H9 (cell line): ENCODE results near the gene RAB33A. TPM values are rescaled to one million over a fixed set of nuclear protein-coding genes. Genes with fewer than 3 reads are reported as not detected.

Source experiments
- DNase-seq: peaks from one replicate; pipeline ENCODE4 v3.0.0-alpha.2; 2017
- H2AFZ ChIP-seq: one replicate; pipeline ENCODE4 v1.6.1; 2013; ENCODE audit warnings: mild to moderate bottlenecking, low read length, control low read depth, moderate library complexity
- H2AK5ac ChIP-seq: 2 replicates; pipeline ENCODE4 v1.6.1; 2013; ENCODE audit warnings: low read length, control low read depth, mixed read lengths; ENCODE audit not compliant: insufficient read length
- H2BK120ac ChIP-seq: one replicate; pipeline ENCODE4 v1.6.1; 2013; ENCODE audit warnings: low read depth, mild to moderate bottlenecking, low read length, control low read depth, inconsistent platforms; ENCODE audit not compliant: poor library complexity, severe bottlenecking
- H2BK12ac ChIP-seq: 2 replicates; pipeline ENCODE4 v1.6.1; 2013; ENCODE audit warnings: low read length, control low read depth, mixed read lengths, low read depth; ENCODE audit not compliant: insufficient read length
- H2BK15ac ChIP-seq: 2 replicates; pipeline ENCODE4 v1.6.1; 2013; ENCODE audit warnings: low read depth, low read length, control low read depth
- H2BK20ac ChIP-seq: one replicate; pipeline ENCODE4 v1.6.1; 2013; ENCODE audit warnings: low read depth, mild to moderate bottlenecking, low read length, control low read depth, inconsistent platforms; ENCODE audit not compliant: poor library complexity, severe bottlenecking
- H2BK5ac ChIP-seq: 2 replicates; pipeline ENCODE4 v1.6.1; 2013; ENCODE audit warnings: low read length, control low read depth, mixed read lengths; ENCODE audit not compliant: insufficient read length
- H3K14ac ChIP-seq: 2 replicates; pipeline ENCODE4 v1.6.1; 2013; ENCODE audit warnings: low read length, control low read depth; ENCODE audit not compliant: insufficient read depth
- H3K18ac ChIP-seq: 2 replicates; pipeline ENCODE4 v1.6.1; 2013; ENCODE audit warnings: low read depth, mild to moderate bottlenecking, mixed read lengths, low read length, control low read depth; ENCODE audit not compliant: insufficient read length
- H3K23ac ChIP-seq: 2 replicates; pipeline ENCODE4 v1.6.1; 2013; ENCODE audit warnings: low read length, control low read depth, mixed read lengths, low read depth; ENCODE audit not compliant: insufficient read length
- H3K23me2 ChIP-seq: 2 replicates; pipeline ENCODE4 v1.6.1; 2013; ENCODE audit warnings: low read depth, mild to moderate bottlenecking, mixed read lengths, low read length, control low read depth; ENCODE audit not compliant: insufficient read length, poor library complexity, severe bottlenecking
- H3K27ac ChIP-seq: 2 replicates; pipeline ENCODE4 v1.5.1; 2013; ENCODE audit warnings: low read length, control low read depth, mixed read lengths, low read depth; ENCODE audit not compliant: insufficient read length
- H3K27me3 ChIP-seq: 2 replicates; pipeline ENCODE4 v1.6.1; 2013; ENCODE audit warnings: low read length, control low read depth, inconsistent platforms; ENCODE audit not compliant: insufficient read depth
- H3K4ac ChIP-seq: 2 replicates; pipeline ENCODE4 v1.6.1; 2013; ENCODE audit warnings: low read depth, mild to moderate bottlenecking, control low read depth, inconsistent platforms, low read length, moderate library complexity
- H3K4me1 ChIP-seq: 2 replicates; pipeline ENCODE4 v1.6.1; 2013; ENCODE audit warnings: low read length, control low read depth, inconsistent platforms; ENCODE audit not compliant: insufficient read depth
- H3K4me2 ChIP-seq: 2 replicates; pipeline ENCODE4 v1.6.1; 2013; ENCODE audit warnings: low read length, control low read depth, mixed read lengths; ENCODE audit not compliant: insufficient read length, insufficient read depth
- H3K56ac ChIP-seq: 2 replicates; pipeline ENCODE4 v1.6.1; 2013; ENCODE audit warnings: low read depth, mild to moderate bottlenecking, mixed read lengths, low read length, control low read depth; ENCODE audit not compliant: insufficient read length
- H3K79me1 ChIP-seq: 2 replicates; pipeline ENCODE4 v1.6.1; 2013; ENCODE audit warnings: low read depth, mild to moderate bottlenecking, moderate library complexity, low read length, control low read depth, inconsistent platforms; ENCODE audit not compliant: insufficient read depth, poor library complexity, severe bottlenecking
- H3K79me2 ChIP-seq: 2 replicates; pipeline ENCODE4 v1.6.1; 2013; ENCODE audit warnings: low read length, control low read depth, inconsistent platforms; ENCODE audit not compliant: insufficient read depth
- H3K9ac ChIP-seq: 2 replicates; pipeline ENCODE4 v1.6.1; 2013; ENCODE audit warnings: low read length, control low read depth, mixed read lengths; ENCODE audit not compliant: insufficient read length; ENCODE audit errors: extremely low read depth
- H3K9me3 ChIP-seq: one replicate; pipeline ENCODE4 v1.6.1; 2013; ENCODE audit warnings: low read depth, low read length, inconsistent platforms; ENCODE audit not compliant: control insufficient read depth
- H3T11ph ChIP-seq: one replicate; pipeline ENCODE4 v1.6.1; 2013; ENCODE audit warnings: mild to moderate bottlenecking, low read length, control low read depth, inconsistent platforms
- H4K20me1 ChIP-seq: one replicate; pipeline ENCODE4 v1.6.1; 2013; ENCODE audit not compliant: control insufficient read depth, insufficient read length, insufficient read depth
- H4K5ac ChIP-seq: 2 replicates; pipeline ENCODE4 v1.6.1; 2013; ENCODE audit warnings: low read depth, mild to moderate bottlenecking, mixed read lengths, low read length, control low read depth; ENCODE audit not compliant: insufficient read length
- H4K8ac ChIP-seq: replicated peaks from 2 replicates; pipeline ENCODE4 v1.6.1; 2013; ENCODE audit warnings: low read length, control low read depth, mixed read lengths, low read depth; ENCODE audit not compliant: insufficient read length
- H4K91ac ChIP-seq: 2 replicates; pipeline ENCODE4 v1.6.1; 2013; ENCODE audit warnings: low read depth, mild to moderate bottlenecking, moderate library complexity, mixed read lengths, low read length, control low read depth; ENCODE audit not compliant: insufficient read length
- H3K27ac Mint-ChIP-seq, 3 experiments: 2 replicates in 2 of 3; 3 replicates in 1 of 3; pipeline ENCODE4 v1.8.0; 2020 to 2021; ENCODE audit warnings: mixed read lengths in 3 of 3, mild to moderate bottlenecking in 1 of 3, moderate library complexity in 1 of 3
- H3K27me3 Mint-ChIP-seq: 2 replicates; pipeline ENCODE4 v1.8.0; 2021; ENCODE audit warnings: low read depth, mild to moderate bottlenecking, moderate library complexity, mixed read lengths
- H3K36me3 Mint-ChIP-seq, 3 experiments: 2 replicates in 2 of 3; 3 replicates in 1 of 3; pipeline ENCODE4 v1.8.0; 2020 to 2021; ENCODE audit warnings: low read depth in 3 of 3, mixed read lengths in 3 of 3; ENCODE audit not compliant: insufficient read depth in 1 of 3
- H3K4me1 Mint-ChIP-seq, 2 experiments: 2 replicates each; pipeline ENCODE4 v1.8.0; 2020; ENCODE audit warnings: mixed read lengths in 2 of 2
- H3K4me3 Mint-ChIP-seq, 2 experiments: 2 replicates in 1 of 2; 3 replicates in 1 of 2; pipeline ENCODE4 v1.8.0; 2020 to 2021; ENCODE audit warnings: mild to moderate bottlenecking in 2 of 2, mixed read lengths in 2 of 2, moderate library complexity in 1 of 2
- H3K9me3 Mint-ChIP-seq, 2 experiments: 2 replicates in 1 of 2; 3 replicates in 1 of 2; pipeline ENCODE4 v1.8.0; 2020; ENCODE audit warnings: mild to moderate bottlenecking in 2 of 2, mixed read lengths in 2 of 2, moderate library complexity in 1 of 2
- WGBS: extraction: QIAGEN DNeasy Blood & Tissue Kit; methylation state at CpG from one replicate; pipeline ENCODE4 v1.1.7; 2013; ENCODE audit warnings: missing lambda C conversion rate, low lambda C conversion rate, mixed read lengths; ENCODE audit not compliant: insufficient read length; ENCODE audit errors: extremely low coverage; 5-methylcytosine and 5-hydroxymethylcytosine counted together
- long read RNA-seq: library from polyadenylated mRNA; unstranded; transcript quantifications from one replicate; pipeline ENCODE4 v2.0.0, GENCODE V29; 2020
- total RNA-seq: library from RNA; stranded (reverse); gene quantifications from 2 replicates; pipeline ENCODE4 v1.2.1, GENCODE V29; 2021
- TF ChIP-seq, protein P1 (sequence below): fragments of 200-600 bp; sonication (generic); conservative IDR thresholded peaks from 3 replicates; pipeline ENCODE4 v1.8.0; 2021; ENCODE audit warnings: antibody characterized with exemption, mild to moderate bottlenecking

Gene RAB33A
- 0.59 and 0.92 TPM in 2 replicates for total RNA-seq
- long read RNA-seq, partial matches to known transcripts: 0 of 3 reads
- long read RNA-seq, other reads (novel, unspliced or antisense): 0 of 3 reads

DNA sequence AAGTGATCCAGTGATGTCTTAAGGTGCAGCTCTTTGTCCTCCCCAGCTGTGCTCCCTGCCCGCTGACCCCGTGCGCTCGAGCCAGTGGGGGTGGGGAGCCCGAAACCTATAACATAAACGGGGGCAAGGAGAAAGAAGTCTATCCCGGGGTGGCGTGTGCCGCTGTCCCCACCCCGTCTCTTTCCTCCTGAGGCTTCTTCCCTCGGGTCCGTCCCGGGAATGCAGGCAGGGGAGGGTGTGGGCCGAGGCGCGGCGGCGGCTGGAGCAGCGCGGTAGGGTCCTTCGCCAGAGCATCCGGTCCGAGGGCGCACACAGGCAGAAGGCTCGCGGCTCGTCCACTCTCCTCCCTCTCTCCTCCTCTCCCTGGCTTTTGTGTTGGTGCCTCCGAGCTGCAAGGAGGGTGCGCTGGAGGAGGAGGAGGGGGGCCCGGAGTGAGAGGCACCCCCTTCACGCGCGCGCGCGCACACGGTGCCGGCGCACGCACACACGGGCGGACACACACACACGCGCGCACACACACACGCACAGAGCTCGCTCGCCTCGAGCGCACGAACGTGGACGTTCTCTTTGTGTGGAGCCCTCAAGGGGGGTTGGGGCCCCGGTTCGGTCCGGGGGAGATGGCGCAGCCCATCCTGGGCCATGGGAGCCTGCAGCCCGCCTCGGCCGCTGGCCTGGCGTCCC, at the start of gene RAB33A:
Gene RAB33A (plus strand): TSS at position 517 of the 681 bp plus-strand sequence. CDS start 101 bp downstream, at position 618.
- no peak within 1 kb of the TSS for H3K56ac ChIP-seq
- TF ChIP-seq, protein P1, sequence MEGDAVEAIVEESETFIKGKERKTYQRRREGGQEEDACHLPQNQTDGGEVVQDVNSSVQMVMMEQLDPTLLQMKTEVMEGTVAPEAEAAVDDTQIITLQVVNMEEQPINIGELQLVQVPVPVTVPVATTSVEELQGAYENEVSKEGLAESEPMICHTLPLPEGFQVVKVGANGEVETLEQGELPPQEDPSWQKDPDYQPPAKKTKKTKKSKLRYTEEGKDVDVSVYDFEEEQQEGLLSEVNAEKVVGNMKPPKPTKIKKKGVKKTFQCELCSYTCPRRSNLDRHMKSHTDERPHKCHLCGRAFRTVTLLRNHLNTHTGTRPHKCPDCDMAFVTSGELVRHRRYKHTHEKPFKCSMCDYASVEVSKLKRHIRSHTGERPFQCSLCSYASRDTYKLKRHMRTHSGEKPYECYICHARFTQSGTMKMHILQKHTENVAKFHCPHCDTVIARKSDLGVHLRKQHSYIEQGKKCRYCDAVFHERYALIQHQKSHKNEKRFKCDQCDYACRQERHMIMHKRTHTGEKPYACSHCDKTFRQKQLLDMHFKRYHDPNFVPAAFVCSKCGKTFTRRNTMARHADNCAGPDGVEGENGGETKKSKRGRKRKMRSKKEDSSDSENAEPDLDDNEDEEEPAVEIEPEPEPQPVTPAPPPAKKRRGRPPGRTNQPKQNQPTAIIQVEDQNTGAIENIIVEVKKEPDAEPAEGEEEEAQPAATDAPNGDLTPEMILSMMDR: no peak
- H4K20me1 ChIP-seq: no peaks in the 10 kb centered on the region
- no peak within 1 kb of the TSS for H2BK120ac ChIP-seq
- WGBS: no CpG with 5 or more reads among the region's 61 CpGs
- Mint-ChIP-seq H3K27ac (peak within 1 kb of the TSS in 2 of 3 experiments; percentile 57 to 76; a peak in 3 of 7 replicates), H3K36me3 (peaks cover 0 to 5% (median 1%) of the 10 kb centered on the region in 3 experiments; a peak in 2 of 7 replicates), H3K4me3 (peak within 1 kb of the TSS; percentile 74 to 92), H3K27me3 (peaks cover 18% of the 10 kb centered on the region), H3K9me3 (peaks cover 0 to 60% of the 10 kb centered on the region in 2 experiments; a peak in 4 of 5 replicates), H3K4me1 (peaks cover 8 to 15% of the 10 kb centered on the region in 2 experiments; a peak in 3 of 4 replicates)
- no peak within 1 kb of the TSS for H2AK5ac ChIP-seq
- H3K79me2 ChIP-seq: no peaks in the 10 kb centered on the region
- peak within 1 kb of the TSS; percentile 7 for H3K9ac ChIP-seq
- H2AFZ ChIP-seq: no peak within 1 kb of the TSS
- H3K27me3 ChIP-seq: peaks cover 3% of the 10 kb centered on the region; the same call in 1 of the 2 replicates
- peaks cover 9% of the 10 kb centered on the region for H3K23me2 ChIP-seq
- no peak within 1 kb of the TSS for H3K18ac ChIP-seq
- H3K14ac ChIP-seq: peak within 1 kb of the TSS; percentile 72
- no peak within 1 kb of the TSS for H2BK15ac ChIP-seq
- peaks cover 25% of the 10 kb centered on the region for H3K9me3 ChIP-seq
- no peak within 1 kb of the TSS for H4K5ac ChIP-seq
- H2BK5ac ChIP-seq: no peak within 1 kb of the TSS
- H3T11ph ChIP-seq: no peak within 1 kb of the TSS
- H2BK12ac ChIP-seq: no peak within 1 kb of the TSS
- no peak within 1 kb of the TSS for H4K8ac ChIP-seq
- H3K4me1 ChIP-seq: no peaks in the 10 kb centered on the region
- H2BK20ac ChIP-seq: no peak within 1 kb of the TSS
- no peak within 1 kb of the TSS for H3K23ac ChIP-seq
- H3K27ac ChIP-seq: no peak within 1 kb of the TSS
- DNase-seq: peak; percentile 41
- no peak within 1 kb of the TSS for H3K4ac ChIP-seq
- H3K79me1 ChIP-seq: no peaks in the 10 kb centered on the region
- peak within 1 kb of the TSS; percentile 80 for H3K4me2 ChIP-seq
- H4K91ac ChIP-seq: no peak within 1 kb of the TSS
